SH-SY5Y (cell line): Measurements from ENCODE around the gene BCLAF1.

Experiments used
- GATA2 ChIP-seq: IDR thresholded peaks from 2 replicates; pipeline ENCODE4 v1.6.1; 2011; ENCODE audit warnings: mild to moderate bottlenecking, low read depth, low read length
- GATA3 ChIP-seq: IDR thresholded peaks from 2 replicates; pipeline ENCODE4 v1.6.1; 2011; ENCODE audit warnings: low read depth, mild to moderate bottlenecking, low read length, moderate library complexity

BCLAF1 gene, protein sequence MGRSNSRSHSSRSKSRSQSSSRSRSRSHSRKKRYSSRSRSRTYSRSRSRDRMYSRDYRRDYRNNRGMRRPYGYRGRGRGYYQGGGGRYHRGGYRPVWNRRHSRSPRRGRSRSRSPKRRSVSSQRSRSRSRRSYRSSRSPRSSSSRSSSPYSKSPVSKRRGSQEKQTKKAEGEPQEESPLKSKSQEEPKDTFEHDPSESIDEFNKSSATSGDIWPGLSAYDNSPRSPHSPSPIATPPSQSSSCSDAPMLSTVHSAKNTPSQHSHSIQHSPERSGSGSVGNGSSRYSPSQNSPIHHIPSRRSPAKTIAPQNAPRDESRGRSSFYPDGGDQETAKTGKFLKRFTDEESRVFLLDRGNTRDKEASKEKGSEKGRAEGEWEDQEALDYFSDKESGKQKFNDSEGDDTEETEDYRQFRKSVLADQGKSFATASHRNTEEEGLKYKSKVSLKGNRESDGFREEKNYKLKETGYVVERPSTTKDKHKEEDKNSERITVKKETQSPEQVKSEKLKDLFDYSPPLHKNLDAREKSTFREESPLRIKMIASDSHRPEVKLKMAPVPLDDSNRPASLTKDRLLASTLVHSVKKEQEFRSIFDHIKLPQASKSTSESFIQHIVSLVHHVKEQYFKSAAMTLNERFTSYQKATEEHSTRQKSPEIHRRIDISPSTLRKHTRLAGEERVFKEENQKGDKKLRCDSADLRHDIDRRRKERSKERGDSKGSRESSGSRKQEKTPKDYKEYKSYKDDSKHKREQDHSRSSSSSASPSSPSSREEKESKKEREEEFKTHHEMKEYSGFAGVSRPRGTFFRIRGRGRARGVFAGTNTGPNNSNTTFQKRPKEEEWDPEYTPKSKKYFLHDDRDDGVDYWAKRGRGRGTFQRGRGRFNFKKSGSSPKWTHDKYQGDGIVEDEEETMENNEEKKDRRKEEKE

DNA sequence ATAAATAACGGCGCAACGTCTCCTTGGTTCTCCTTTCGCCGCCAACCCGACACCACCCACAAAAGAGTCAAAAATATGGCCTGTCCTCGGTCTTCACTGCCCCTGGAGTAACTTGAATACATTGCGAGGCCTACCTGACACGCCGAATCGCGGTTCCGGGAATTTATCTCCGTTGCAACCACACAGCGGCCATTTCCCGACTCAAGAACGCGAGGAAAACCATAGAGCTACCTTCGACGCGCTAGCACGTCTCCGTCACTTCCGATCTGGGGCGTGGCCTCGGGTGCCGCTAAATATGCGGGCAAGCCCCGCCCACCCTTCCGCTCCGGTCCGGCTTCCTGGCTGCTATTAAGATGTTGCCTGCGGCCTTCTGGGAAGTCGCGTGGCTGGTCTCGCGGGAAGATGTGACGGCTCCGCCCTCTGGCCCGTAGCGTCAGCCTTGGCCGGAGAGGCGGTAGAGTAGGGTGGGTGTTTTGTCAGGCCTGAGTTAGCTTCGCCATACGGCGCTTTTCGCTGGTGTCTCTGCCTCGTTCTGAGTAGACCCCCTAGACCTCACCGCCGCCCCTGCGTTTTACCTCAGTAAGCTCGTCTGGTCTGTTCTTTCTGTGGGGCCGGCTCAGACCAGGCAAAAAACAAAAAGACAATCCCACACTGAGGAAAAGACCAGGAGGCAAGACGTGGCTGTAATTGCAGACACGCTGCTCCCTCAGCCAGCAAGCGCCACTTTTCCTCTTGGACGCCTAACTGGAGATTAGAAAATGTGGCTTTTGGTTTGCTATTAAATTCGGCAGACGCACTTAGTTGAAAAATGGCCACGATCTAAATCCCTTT lies at the start of gene BCLAF1:
Gene BCLAF1, minus strand, starts transcription at position 268 of the 831 bp plus-strand sequence. CDS start 9,980 bp downstream, outside the sequence.
- no peak for TF ChIP-seq GATA3
- no peak for TF ChIP-seq GATA2

DNA sequence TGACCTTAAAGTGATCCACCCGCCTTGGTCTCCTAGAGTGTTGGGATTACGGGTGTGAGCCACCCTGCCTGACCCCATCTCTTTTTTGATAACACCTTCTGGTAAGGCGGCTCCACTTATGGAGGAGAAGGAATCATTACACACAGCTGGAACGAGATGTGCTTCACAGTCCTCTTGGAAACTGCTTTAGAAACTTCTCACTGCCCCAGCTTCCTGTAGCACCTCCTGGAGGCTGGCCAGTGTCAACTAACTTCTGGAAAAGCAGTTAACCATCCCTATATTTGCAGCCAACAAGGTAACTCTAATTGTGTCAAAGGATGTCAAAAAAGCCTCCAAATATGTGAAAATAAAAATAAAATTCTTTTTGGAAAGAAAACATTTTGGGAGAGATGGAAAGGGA lies 48.8 kb upstream of the BCLAF1 start:
- no peak for TF ChIP-seq GATA2
- TF ChIP-seq GATA3 = no peak

DNA sequence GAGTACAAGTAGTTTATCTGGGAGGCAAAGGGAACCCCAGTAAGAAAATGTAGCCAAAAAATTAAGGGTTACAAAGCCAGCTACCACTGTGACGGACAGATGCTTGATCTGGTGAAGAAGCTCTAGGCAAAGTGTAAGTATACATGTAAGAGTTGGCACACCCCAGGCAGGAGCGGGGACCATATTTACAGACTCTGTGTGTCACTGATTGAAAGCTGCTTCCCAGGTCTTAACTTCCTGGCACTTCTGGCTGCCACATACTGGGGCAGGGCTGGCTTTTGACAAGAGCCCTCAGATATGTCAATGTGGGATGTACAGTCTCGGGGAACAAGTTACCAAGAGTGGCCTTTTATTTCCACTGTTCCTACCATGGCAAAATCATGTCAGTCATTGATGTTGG lies 48.0 kb upstream of the BCLAF1 start:
- TF ChIP-seq GATA3 (no peak), GATA2 (no peak)

DNA sequence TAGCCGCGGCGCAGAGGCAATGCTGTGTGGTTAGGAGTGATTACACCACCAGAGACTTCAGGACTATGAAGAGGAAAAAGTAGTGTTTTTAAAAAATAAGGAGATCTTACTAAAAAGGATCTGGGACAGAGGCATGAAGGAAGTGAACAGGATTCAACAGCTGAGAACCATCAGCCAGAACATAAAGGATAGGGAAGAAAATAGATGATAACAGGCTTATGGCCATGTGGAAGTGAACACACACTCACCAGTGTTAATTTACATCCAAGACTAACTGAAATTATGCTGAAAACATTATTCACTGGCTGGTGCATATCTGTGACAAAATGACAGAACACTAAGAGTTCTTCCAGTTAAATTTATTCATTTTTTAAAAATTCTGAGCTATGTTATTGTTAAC lies 47.5 kb upstream of the BCLAF1 start:
- TF ChIP-seq GATA2 (no peak), GATA3 (no peak)

DNA sequence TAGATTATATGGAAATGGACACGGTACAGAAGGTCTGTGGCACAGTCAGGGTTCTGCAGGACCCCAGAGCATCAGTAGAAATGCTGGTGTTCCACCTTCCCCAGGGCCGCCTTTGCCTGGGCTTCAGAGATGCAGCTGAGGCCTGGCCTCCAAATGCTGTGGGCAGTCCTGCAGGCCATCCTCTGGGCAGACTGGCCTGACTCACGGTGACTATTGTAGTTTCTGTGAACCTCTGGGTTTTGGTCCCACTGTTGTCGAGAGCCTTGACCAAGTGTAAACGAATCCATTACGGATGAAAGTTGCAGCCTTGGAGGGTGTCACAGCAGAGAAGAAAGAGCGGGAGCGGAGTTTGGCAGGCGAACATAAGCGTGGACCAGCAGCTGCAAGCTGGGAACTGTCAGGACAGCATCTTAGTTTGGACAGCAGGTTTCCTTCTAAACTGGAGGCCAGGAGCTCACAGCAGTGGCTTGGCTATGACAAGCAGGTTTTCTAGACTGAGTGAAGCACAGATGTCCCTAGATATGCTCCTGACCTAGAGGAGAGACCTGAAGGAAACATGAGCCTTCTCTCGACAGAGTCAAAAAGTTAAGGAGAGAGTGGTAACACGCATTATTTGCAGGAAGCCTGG lies 46.2 kb upstream of the BCLAF1 start:
- TF ChIP-seq GATA3 (no peak), GATA2 (no peak)

DNA sequence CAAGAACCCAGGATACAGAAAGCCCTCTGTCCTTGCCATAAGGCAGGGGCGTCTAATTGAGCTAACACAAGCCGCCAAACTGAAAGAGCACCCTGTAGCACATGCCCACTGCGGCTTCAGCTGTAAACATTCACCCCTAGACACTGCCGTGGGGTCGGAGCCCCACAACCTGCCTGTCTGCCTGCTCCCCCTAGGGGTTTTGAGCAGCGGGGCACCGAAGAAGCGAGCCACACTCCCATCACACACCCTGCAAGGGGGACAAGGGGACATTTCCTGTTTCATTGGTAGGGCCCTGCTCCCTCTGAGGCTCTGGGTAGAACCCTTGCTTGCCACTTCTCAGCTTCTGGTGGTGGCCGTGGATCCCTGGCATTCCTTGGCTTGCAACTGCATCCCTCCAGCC lies 45.2 kb upstream of the BCLAF1 start:
- TF ChIP-seq GATA3 = no peak

DNA sequence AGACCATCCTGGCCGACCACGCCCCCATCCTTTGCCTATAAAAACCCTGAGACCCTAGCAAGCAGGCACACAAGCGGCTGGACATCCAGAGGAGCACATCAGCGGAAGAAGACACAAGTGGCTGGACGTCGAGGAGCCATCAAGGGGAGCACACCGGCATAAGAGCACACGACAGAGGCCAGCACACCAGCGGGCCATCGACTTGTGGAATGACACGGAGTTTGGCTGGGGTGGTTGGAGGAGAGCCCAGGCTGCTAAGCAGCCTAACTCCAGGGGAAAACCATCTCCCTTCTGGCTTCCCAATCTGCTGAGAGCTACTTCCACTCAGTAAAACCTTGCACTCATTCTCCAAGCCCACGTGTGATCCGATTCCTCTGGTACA lies 44.8 kb upstream of the BCLAF1 start:
- TF ChIP-seq GATA3 = no peak
- no peak for TF ChIP-seq GATA2

DNA sequence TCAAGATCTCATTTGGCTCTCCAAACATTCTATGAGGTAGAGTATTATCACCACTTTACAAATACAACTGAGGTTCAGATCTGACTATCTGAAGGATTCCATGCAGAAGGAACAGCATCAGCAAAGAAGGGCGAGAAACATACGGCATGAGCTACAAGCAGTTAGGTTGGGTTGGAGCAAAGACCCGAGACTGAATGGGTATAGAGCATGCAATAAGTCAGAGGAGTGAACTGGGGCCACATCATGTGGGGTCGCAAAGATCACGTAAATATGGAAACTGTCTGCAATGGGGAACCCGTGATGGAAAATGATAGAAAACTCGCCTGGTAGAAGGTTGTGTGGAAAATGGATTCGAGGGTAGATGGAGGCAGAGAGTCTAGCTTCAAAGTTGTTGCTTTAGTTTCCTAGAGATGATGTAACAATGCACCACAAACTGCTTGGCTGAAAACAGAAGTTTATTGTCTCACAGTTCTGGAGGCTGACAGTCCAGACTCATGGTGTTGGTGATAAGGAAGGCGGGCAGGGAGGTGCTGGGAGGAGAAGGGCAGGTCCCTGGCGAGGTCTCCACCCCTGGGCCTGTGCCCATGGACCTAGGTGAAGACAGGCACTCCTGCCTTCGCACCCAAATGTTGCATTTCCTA lies 44.3 kb upstream of the BCLAF1 start:
- TF ChIP-seq GATA3 = no peak

DNA sequence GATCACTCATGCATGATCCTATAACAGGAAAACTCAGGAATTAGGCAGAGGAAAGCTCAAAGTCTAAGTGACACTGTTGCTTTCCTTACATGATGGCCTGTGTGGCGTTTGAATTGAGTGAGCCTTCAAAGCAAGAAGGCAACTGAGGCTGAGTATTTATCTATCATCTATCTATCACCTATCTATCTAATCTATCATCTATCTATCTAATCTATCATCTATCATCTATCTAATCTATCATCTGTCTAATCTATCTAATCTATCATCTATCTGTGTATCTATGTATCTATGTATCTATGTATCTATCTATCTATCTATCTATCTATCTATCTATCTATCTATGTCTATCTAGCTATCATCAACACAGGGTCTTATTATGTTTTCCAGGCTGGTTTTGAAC lies 41.8 kb upstream of the BCLAF1 start:
- no peak for TF ChIP-seq GATA2
- no peak for TF ChIP-seq GATA3

DNA sequence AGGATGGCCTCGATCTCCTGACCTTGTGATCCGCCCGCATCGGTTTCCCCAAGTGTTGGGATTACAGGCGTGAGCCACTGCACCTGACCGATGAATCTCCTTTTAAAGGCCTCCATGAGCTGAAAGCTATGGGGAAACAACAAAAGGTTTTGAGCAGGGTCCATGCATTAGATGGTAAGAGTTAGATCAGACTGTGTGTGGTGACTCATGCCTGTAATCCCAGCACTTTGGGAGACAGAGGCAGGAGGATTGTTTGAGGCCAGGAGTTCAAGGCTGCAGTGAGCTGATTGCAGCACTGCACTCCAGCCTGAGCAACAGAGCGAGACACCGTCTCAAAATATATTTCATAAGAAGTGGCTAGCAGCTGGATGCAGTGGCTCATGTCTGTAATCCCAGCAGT lies 41.0 kb upstream of the BCLAF1 start:
- TF ChIP-seq GATA2 (no peak), GATA3 (no peak)

DNA sequence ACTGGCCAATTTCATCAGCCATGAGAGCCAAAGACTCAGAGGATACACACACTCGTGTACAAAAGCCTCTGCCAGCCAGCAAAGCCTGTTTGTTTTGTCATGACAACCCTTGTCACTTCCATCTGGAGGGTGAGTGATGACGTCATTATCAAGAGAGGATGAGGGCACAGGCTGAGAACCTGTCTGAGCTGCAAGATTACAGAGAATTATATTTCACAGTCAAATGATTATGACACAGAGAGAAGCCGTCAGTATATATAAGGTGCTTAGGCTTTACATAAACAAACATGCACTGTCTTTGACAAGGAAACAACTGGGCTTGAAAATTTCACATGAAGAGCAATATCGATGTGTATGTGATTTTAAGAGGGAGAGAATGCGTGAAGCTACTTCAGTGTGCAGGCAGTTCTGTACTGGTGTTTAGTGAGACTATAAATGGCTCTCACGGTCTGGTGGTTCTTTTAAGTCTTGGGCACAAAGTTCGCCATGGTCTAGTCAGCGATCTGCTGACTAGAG lies 36.5 kb upstream of the BCLAF1 start:
- TF ChIP-seq GATA3 = no peak
- TF ChIP-seq GATA2 = no peak

DNA sequence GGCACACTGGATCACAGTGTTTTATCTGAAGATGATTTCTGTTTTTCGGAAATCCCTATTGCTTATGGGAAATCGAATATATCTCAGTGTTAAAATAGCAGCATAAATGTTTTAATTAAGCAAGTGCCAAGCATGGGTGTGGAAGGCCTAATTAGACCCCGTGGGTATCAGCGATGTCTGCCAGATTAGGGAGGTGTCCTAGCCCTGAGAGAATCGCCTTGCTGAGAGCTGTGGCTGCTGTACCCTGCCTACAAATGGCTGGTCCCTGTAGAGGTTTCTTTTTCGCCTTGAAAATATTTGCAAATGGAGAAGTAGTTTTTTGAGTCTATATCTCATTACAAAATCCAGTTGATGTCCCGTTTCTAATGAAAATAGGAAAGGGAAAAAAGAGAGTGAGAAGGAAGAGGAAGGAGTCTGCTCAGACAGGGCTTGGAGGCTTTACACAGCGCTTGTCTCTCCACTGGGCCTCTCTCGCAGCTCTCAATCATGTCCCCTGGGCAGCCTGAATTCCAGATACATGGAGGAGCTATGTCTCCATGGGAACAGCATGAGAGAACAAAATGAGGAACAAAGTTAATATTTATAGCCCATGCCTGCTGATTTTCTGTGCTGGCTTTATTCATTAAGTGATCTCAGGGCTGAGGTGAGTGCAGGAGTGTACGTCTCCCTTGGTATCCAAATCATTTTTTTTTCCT lies 35.2 kb upstream of the BCLAF1 start:
- no peak for TF ChIP-seq GATA3
- no peak for TF ChIP-seq GATA2
